ENCODE results near the gene ZNF541.
"Not testable (repeated sequence)": the region's sequence is repeated elsewhere in the genome, so short reads cannot be mapped to it uniquely, and the experiment has no call there.

Gene ZNF541

GRCh38 chr19:47598407-47599349, 25.7 kb upstream of the ZNF541 start:
- DNase-seq = no peak

GRCh38 chr19:47595944-47596343, 23.0 kb upstream of the ZNF541 start:
- DNase-seq = no peak

GRCh38 chr19:47593860-47594259, 20.9 kb upstream of the ZNF541 start:
- DNase-seq = no peak

GRCh38 chr19:47589824-47590223, 16.9 kb upstream of the ZNF541 start:
- no peak for DNase-seq

GRCh38 chr19:47587295-47587694, 14.3 kb upstream of the ZNF541 start:
- DNase-seq = no peak

GRCh38 chr19:47583161-47583560, 10.2 kb upstream of the ZNF541 start:
- not testable (repeated sequence) for DNase-seq

GRCh38 chr19:47582320-47582909, 9.5 kb upstream of the ZNF541 start:
- no peak for DNase-seq

- DNase-seq = no peak
Observed at GRCh38 chr19:47581605-47582319, 8.8 kb upstream of the ZNF541 start.

GRCh38 chr19:47580397-47580796, 7.4 kb upstream of the ZNF541 start:
- no peak for DNase-seq

GRCh38 chr19:47572635-47573034, 313 bp downstream of the ZNF541 start:
- no peak for DNase-seq

GRCh38 chr19:47569331-47569730, 3.6 kb downstream of the ZNF541 start:
- DNase-seq = no peak

- no peak for DNase-seq
Observed at GRCh38 chr19:47564081-47564480, 8.9 kb downstream of the ZNF541 start.

- DNase-seq = no peak
Observed at GRCh38 chr19:47561440-47562057, 11.4 kb downstream of the ZNF541 start.

- no peak for DNase-seq
Observed at GRCh38 chr19:47560999-47561398, 11.9 kb downstream of the ZNF541 start.

- DNase-seq = no peak
Observed at GRCh38 chr19:47550129-47550528, 22.8 kb downstream of the ZNF541 start.

GRCh38 chr19:47549261-47549862, 23.6 kb downstream of the ZNF541 start:
- no peak for DNase-seq

GRCh38 chr19:47547199-47547598, 25.7 kb downstream of the ZNF541 start:
- no peak for DNase-seq

GRCh38 chr19:47545061-47545948, 27.6 kb downstream of the ZNF541 start:
- DNase-seq = no peak

- DNase-seq = no peak
Observed at GRCh38 chr19:47544476-47544875, 28.5 kb downstream of the ZNF541 start.

- DNase-seq = no peak
Observed at GRCh38 chr19:47544075-47544474, 28.9 kb downstream of the ZNF541 start.

- no peak for DNase-seq
Observed at GRCh38 chr19:47542030-47542475, 30.9 kb downstream of the ZNF541 start.

- no peak for DNase-seq
Observed at GRCh38 chr19:47541518-47541917, 31.4 kb downstream of the ZNF541 start.

Data from activated effector memory CD4-positive, alpha-beta T cell treated with Interleukin-2 at 50 U/mL for 16 hours (primary cell).